GM18507 (cell line): Measurements from ENCODE around the gene RANBP3.

Experiments
- DNase-seq: peaks from one replicate; pipeline ENCODE4 v3.0.0; 2011; ENCODE audit warnings: low read depth; ENCODE audit not compliant: insufficient read length; ENCODE audit errors: extremely low spot score
- FAIRE-seq: peaks from 2 replicates; lab custom pipeline; 2011; peaks lifted over from hg19 to GRCh38; lab: Jason Lieb, UNC

Gene RANBP3

DNA sequence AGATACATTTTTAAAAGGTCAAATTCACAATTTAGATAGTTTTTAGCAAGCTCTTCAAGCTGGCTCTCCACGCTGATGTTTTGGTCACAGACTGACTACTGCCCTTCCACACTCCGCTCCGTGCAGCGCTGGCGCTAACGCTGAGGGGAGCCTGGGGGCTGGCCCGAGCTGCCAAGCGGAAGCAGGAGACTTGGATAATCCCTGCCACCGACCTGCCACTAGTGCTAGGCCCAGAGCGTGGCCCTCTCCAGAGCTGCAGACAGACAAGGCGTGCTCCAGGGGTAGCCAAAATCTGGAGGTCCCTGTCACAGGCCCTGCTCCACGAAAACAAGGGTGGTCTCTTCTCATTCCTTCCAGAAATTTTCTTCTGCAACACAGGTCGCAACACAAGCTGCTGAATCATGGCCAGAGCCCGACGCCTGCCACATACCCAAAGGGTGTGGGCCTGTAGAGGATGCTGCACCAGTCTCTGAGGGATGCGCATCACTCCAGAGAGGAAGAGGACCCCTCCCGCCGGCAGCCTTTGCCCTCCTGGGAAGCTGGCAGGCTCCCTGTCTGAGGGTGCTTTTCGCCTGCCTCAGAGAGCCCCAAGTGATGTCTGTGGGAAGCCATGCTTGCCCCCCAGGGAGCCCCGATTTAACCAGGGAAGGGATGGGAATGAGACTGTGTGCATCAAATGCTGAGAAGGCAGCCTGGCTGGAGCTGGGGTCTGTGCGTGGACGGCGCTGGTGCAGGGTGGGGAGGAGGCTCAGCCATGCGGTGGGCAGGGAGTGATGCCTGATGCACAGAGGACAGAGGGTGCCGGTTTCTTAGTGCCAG, 42.3 kb downstream of the RANBP3 start:
- no peak for DNase-seq
- no peak for FAIRE-seq

DNA sequence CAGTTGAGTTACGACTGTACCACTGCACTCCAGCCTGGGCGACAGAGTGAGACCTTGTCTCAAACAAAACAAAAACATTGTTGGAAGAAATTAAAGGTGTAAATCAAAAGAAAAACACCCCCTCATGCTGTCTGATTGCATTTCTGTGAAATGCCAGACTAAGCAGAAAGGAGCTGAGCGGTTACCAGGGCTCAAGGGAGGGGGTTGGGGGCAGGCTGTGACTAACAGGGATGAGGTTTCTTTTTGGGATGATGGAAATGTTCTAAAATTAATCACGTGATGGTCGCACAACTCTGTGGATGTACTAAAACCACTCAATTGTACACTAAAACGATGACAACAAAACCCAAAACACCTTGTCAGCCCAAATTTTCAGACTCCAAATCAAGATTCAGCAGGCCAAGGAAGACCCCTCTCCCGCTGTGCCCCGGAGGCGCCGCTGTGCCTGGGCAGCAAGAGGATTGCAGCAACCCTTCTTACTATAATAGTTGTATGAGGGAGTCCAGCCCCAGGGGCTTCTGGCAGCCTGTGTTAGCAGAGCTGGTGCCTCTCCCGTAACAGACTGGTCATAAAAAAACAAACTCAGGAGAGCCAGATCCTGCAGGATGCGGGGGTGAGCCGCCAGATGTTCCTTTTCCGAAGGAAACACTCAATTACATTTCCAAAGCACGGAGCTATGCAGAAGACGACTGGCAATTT, 43.0 kb downstream of the RANBP3 start:
- FAIRE-seq (no peak), DNase-seq (no peak)

- FAIRE-seq: no peak
Observed at GRCh38 chr19:5934069-5934401, 43.9 kb downstream of the RANBP3 start.

GRCh38 chr19:5933391-5934068, 44.4 kb downstream of the RANBP3 start:
- no peak for FAIRE-seq
- no peak for DNase-seq

More at GRCh38 chr19:5934069-5934401, 43.9 kb downstream of the RANBP3 start:
- no peak for DNase-seq

- DNase-seq: no peak
- FAIRE-seq: no peak
Observed at GRCh38 chr19:5932609-5933262, 45.2 kb downstream of the RANBP3 start.

DNA sequence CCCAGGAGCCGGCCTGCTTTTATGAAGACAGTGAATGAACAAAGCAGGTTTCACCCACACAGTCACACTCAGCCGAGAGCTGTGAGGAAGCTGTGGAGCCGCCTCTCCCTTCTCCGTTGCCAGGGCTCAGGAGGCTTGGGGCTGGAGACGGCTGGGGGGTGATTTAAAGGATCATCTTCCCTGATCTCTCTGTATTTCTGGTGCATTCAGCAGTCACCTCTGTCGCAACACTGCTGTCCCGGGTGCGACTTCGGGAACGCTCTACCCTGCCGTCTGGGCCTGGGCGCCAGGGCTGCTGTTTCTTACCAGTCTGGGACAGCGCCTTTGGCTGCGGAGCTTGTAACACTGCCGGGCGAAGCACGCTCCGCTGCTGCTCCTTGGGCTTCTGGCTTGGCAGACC, 45.8 kb downstream of the RANBP3 start:
- FAIRE-seq (no peak), DNase-seq (no peak)

DNA sequence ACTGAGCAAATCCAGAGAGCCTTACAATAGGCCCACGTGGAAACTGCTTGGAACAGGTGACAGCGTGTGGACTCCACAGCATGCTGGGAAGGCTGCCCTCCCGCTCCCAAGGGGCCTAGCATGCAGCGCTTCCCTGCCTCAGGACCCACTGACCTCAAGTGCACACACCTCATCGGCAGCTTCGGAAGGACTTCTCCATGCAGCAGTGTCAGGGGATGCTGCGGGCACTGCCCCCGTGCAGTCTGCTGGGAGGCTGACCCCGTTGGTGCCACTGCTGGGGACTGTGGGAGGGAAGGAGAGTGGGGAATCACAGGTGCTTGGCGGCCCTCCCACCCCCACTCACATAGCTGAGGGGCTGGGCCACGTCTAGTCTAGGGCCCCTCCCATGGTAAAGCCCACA, 46.7 kb downstream of the RANBP3 start:
- DNase-seq: no peak
- no peak for FAIRE-seq

GRCh38 chr19:5929625-5930024, 48.3 kb downstream of the RANBP3 start:
- DNase-seq (no peak), FAIRE-seq (no peak)

DNA sequence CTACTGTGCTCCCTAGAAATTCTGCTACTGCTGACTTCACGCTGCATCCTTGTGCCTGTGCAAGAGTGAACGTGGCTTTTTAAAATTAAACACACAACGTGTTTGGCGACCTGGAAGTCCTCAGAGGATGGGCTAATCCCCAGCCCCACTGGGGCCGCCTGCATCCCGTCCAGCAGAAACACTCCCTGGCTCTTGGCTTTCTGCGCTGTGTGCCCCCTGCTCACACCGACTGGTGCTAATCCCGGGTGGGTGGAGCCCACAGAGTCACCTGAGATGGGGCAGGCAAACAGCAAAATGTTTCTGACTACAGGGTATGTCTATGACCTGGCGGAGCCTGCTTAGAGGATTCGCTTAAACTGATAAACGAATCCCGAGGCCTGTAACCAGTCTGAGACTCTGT, 48.8 kb downstream of the RANBP3 start:
- DNase-seq: no peak
- no peak for FAIRE-seq

GRCh38 chr19:5927441-5927821, 50.5 kb downstream of the RANBP3 start:
- FAIRE-seq (peak; percentile 38), DNase-seq (peak; percentile 43)

- FAIRE-seq (no peak), DNase-seq (no peak)
Observed at GRCh38 chr19:5926641-5927440, 51.1 kb downstream of the RANBP3 start.

- FAIRE-seq (no peak), DNase-seq (no peak)
Observed at GRCh38 chr19:5925830-5926427, 52.0 kb downstream of the RANBP3 start.

DNA sequence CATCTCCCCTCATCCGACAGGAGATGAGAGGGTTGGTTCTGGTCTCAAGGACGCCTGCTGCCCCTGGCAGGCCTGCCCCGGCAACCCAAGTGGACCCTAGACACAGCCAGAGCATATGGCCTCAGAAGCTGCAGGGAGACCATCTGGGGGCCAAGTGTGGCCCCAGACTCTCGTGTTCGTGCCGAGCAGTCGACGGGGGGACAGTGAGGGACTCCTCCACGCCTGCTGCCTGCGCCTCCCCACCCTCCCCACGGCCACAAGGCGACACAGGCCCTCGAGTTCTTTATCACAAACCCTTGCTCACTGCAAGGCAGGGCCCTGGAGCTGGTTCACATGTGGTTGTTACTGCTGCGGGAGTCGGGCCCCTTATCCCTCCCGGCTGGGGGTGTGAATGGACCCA, 54.6 kb downstream of the RANBP3 start:
- FAIRE-seq: no peak
- no peak for DNase-seq

DNA sequence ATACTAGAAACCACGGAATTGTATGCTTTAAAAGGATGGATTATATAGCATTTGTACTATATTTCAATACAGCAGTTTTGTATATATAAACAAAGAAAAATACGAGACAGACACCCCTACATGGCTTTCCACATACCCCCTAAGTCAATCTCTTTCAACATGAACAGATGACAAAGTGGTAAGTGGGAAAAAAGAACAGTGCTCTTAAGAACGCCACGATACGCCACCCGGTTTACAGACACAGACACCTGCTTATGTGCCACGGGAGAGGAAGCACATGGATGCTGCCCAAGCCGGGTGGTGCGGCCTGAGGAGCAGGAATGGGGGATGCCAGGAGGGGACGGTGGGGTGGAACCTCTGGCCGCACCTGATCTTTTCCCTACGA, 55.8 kb downstream of the RANBP3 start:
- FAIRE-seq (no peak), DNase-seq (no peak)

DNA sequence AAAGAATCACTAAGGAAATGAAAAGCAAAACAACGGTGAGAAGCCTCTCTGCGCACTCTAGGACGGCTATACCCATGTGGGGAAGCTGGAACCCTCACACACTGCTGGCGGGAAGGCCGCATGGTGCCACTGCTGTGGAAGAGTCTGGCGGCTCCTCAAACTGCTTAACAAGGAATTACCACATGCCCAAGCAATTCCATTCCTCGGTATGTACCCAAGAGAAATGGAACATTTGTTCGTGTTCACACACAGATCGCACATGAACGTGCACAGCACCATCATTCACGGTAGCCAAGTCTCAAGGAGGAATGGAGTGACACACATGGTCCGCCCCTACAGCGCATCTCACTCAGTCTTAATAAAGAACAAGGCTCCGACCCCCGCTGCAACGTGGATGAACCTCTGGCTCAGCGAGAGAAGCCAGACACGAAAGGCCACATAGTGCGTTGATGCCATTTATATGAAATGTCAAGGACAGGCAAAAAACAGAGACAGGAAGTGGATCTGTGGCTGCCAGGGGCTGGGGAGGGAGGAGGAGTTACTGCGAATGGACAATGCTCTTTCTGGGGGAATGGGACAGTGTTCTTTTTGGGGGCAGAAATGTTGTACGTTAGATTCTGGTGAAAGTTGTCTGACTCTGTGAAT, 56.3 kb downstream of the RANBP3 start:
- FAIRE-seq (no peak), DNase-seq (no peak)

DNA sequence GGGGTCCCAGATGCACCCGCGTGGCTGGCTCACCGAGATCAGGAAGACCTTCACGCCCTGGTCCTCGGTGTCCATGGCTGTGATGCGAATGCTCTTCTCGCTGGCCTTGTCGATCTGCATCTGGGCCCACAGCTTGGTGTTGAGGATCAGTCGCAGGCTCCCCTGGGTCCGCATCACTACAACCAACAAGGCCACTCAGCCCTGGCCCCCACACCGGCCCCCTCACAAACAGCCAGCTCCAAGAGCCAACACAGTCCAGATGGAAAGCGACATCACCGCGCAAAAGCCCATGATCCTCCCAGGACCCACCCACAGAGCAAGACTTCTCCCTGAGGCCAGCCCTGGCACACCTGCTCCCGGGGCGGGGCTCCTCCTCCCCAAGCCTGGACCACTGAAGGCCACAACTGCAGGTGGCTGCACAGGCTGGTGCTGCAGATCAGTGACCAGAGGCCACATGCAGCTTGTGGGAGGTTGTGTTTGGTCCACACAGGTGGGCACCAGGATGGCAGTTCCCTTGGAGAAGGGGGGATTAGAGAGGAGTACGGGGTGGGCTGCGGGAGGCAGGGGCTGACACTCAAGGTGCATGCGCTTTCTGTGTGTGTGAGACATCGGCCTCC, 59.4 kb downstream of the RANBP3 start:
- FAIRE-seq (no peak), DNase-seq (no peak)

DNA sequence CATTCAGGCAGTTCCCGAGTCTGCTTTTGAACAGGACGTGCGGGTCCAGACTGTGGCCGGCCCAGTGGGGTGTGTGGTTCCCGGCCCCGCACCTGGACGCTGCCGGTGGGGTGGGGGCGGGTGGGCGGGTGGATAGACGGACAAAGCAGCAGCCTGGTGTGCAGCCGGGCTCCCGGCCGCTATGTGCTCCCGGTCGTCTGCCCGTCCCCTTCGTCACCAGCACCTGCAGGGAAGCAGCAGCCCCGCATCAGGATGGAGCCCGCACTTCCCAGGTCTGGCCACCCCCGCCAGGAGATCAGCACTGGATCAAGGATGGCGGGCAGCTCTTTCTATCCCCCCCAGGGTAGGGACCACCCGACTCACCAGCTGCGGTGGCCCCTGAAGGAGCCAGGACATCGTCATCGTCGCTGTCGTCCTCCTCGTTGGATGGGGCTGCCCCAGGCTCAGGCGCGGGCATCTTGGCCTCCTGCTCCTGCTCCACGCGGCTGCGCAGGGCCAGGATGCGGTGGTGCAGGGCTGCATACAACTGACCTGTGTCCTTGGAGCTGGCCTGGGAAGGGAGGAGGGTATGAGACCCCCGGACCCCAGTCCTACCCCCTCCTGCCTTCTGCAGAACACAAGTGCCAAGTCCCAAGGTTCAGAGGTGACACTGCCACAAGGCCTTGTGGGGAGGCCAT, 60.4 kb downstream of the RANBP3 start:
- no peak for FAIRE-seq
- no peak for DNase-seq
